ENCODE data around the gene SACM1L.

SACM1L gene

GRCh38 chr3:45781271-45781670, 92.1 kb downstream of the SACM1L start:
- H3K4me3 ChIP-seq (ENCODE audit: low read length): no peak overlapping the region
- TF ChIP-seq ZNF274 (IDR thresholded peaks at IDR 0.05; ENCODE audit: low read depth, low read length): no peak

GRCh38 chr3:45781841-45782240, 92.6 kb downstream of the SACM1L start:
- no peak overlapping the region for H3K4me3 ChIP-seq (ENCODE audit: low read length)
- no peak for TF ChIP-seq ZNF274 (IDR thresholded peaks at IDR 0.05; ENCODE audit: low read depth, low read length)

GRCh38 chr3:45782381-45782780, 93.2 kb downstream of the SACM1L start:
- TF ChIP-seq ZNF274 (IDR thresholded peaks at IDR 0.05; ENCODE audit: low read depth, low read length): no peak
- no peak overlapping the region for H3K4me3 ChIP-seq (ENCODE audit: low read length)

GRCh38 chr3:45783667-45784066, 94.5 kb downstream of the SACM1L start:
- H3K4me3 ChIP-seq (ENCODE audit: low read length): no peak overlapping the region
- TF ChIP-seq ZNF274 (IDR thresholded peaks at IDR 0.05; ENCODE audit: low read depth, low read length): no peak

- H3K4me3 ChIP-seq (ENCODE audit: low read length): no peak overlapping the region
- TF ChIP-seq ZNF274 (IDR thresholded peaks at IDR 0.05; ENCODE audit: low read depth, low read length): no peak
These were observed 96.5 kb downstream of the SACM1L start for GRCh38 chr3:45785605-45786150.

- H3K4me3 ChIP-seq (ENCODE audit: low read length): no peak overlapping the region
- no peak for TF ChIP-seq ZNF274 (IDR thresholded peaks at IDR 0.05; ENCODE audit: low read depth, low read length)
These were observed 97.8 kb downstream of the SACM1L start for GRCh38 chr3:45786801-45787495.

GRCh38 chr3:45787551-45787950, 98.4 kb downstream of the SACM1L start:
- no peak overlapping the region for H3K4me3 ChIP-seq (ENCODE audit: low read length)
- no peak for TF ChIP-seq ZNF274 (IDR thresholded peaks at IDR 0.05; ENCODE audit: low read depth, low read length)

GRCh38 chr3:45789235-45789812, 100.1 kb downstream of the SACM1L start:
- no peak overlapping the region for H3K4me3 ChIP-seq (ENCODE audit: low read length)
- no peak for TF ChIP-seq ZNF274 (IDR thresholded peaks at IDR 0.05; ENCODE audit: low read depth, low read length)

- H3K4me3 ChIP-seq (ENCODE audit: low read length): no peak overlapping the region
- TF ChIP-seq ZNF274 (IDR thresholded peaks at IDR 0.05; ENCODE audit: low read depth, low read length): no peak
These were observed 101.4 kb downstream of the SACM1L start for GRCh38 chr3:45790596-45790995.

- TF ChIP-seq ZNF274 (IDR thresholded peaks at IDR 0.05; ENCODE audit: low read depth, low read length): no peak
- H3K4me3 ChIP-seq (ENCODE audit: low read length): no peak overlapping the region
These were observed 102.8 kb downstream of the SACM1L start for GRCh38 chr3:45792036-45792435.

- no peak overlapping the region for H3K4me3 ChIP-seq (ENCODE audit: low read length)
- TF ChIP-seq ZNF274 (IDR thresholded peaks at IDR 0.05; ENCODE audit: low read depth, low read length): no peak
These were observed 103.4 kb downstream of the SACM1L start for GRCh38 chr3:45792516-45793172.

GRCh38 chr3:45793482-45794176, 104.4 kb downstream of the SACM1L start:
- H3K4me3 ChIP-seq (ENCODE audit: low read length): no peak overlapping the region
- TF ChIP-seq ZNF274 (IDR thresholded peaks at IDR 0.05; ENCODE audit: low read depth, low read length): no peak

GRCh38 chr3:45794177-45794560, 105.0 kb downstream of the SACM1L start:
- no peak overlapping the region for H3K4me3 ChIP-seq (ENCODE audit: low read length)
- TF ChIP-seq ZNF274 (IDR thresholded peaks at IDR 0.05; ENCODE audit: low read depth, low read length): no peak

GRCh38 chr3:45794660-45795059, 105.5 kb downstream of the SACM1L start:
- H3K4me3 ChIP-seq (ENCODE audit: low read length): no peak overlapping the region
- TF ChIP-seq ZNF274 (IDR thresholded peaks at IDR 0.05; ENCODE audit: low read depth, low read length): no peak

Measured in GM08714 (cell line).